SH-SY5Y (cell line): Measurements from ENCODE around the gene LYZL2.

ENCODE experiments used
- GATA2 ChIP-seq: IDR thresholded peaks from 2 replicates; pipeline ENCODE4 v1.6.1; 2011; ENCODE audit warnings: mild to moderate bottlenecking, low read depth, low read length
- GATA3 ChIP-seq: IDR thresholded peaks from 2 replicates; pipeline ENCODE4 v1.6.1; 2011; ENCODE audit warnings: low read depth, mild to moderate bottlenecking, low read length, moderate library complexity

DNA sequence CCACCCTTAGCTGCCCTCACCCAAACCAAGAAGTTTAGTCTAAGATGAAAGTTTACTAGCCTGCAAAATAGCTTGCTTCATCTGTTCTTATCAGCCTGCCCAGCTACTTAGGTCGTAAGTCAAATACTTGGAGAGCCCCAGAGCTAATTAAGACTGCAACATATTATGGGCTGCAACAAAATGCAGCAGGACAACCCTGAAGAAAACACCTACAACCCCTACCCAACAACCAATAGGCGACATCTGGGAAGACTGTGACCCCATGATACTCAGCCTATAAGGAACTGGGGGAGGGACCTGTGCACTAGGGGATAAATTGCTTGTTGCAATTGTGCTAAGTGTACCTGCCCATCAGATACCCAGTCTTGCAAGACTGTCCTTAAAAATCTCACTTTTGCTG lies 64.1 kb downstream of the LYZL2 start:
- TF ChIP-seq GATA3 = no peak
- no peak for TF ChIP-seq GATA2
